ENCODE measurements around the gene KIFC1.

Gene KIFC1

GRCh38 chr6:33412140-33413009 is 20.8 kb downstream of the KIFC1 start:
- no peak for DNase-seq

- no peak for DNase-seq
These were observed 21.9 kb downstream of the KIFC1 start for GRCh38 chr6:33413241-33414120.

- DNase-seq = no peak
These were observed 23.1 kb downstream of the KIFC1 start for GRCh38 chr6:33414592-33415271.

- no peak for DNase-seq
These were observed 24.2 kb downstream of the KIFC1 start for GRCh38 chr6:33415831-33416230.

- peak; percentile 75 for DNase-seq
These were observed 24.9 kb downstream of the KIFC1 start for GRCh38 chr6:33416386-33417127.

- DNase-seq = peak; percentile 30
These were observed 25.7 kb downstream of the KIFC1 start for GRCh38 chr6:33417128-33417902.

GRCh38 chr6:33417903-33418689 is 26.5 kb downstream of the KIFC1 start, which contains the start of gene CUTA:
Gene CUTA, minus strand, starts transcription at chr6:33418107. Its CDS starts 107 bp downstream, at chr6:33418000.
- DNase-seq = peak; percentile 100

GRCh38 chr6:33418690-33419291 is 27.2 kb downstream of the KIFC1 start:
- DNase-seq = peak; percentile 83

- peak; percentile 60 for DNase-seq
These were observed 28.2 kb downstream of the KIFC1 start, which contains the start of gene SYNGAP1 for GRCh38 chr6:33419580-33420490. Gene SYNGAP1, plus strand, starts transcription at chr6:33420065. Its CDS starts 200 bp downstream, at chr6:33420265.

- no peak for DNase-seq
These were observed 29.1 kb downstream of the KIFC1 start for GRCh38 chr6:33420491-33421343.

GRCh38 chr6:33421344-33421643 is 29.7 kb downstream of the KIFC1 start:
- no peak for DNase-seq

GRCh38 chr6:33423777-33424176 is 32.2 kb downstream of the KIFC1 start:
- DNase-seq = no peak

- no peak for DNase-seq
These were observed 33.4 kb downstream of the KIFC1 start for GRCh38 chr6:33424855-33425667.

- DNase-seq = peak; percentile 87
These were observed 34.3 kb downstream of the KIFC1 start for GRCh38 chr6:33425668-33426577.

GRCh38 chr6:33426590-33427511 is 35.2 kb downstream of the KIFC1 start:
- peak; percentile 40 for DNase-seq
